Hepatocyte (in vitro differentiated cells): ENCODE measurements around the gene SDK1. TPM values are rescaled to one million over a fixed set of nuclear protein-coding genes. Genes with fewer than 3 reads are reported as not detected.

Source experiments
- DNase-seq: peaks from one replicate; pipeline ENCODE4 v3.0.0-alpha.2; 2016; ENCODE audit warnings: low spot score
- H2AFZ ChIP-seq: fragments of 200-600 bp; sonication (generic); 2 replicates; pipeline ENCODE4 v1.6.0; 2016; ENCODE audit warnings: antibody characterized with exemption, mild to moderate bottlenecking
- H3K27ac ChIP-seq: fragments of 200-600 bp; sonication (generic); 2 replicates; pipeline ENCODE4 v1.5.1; 2016; ENCODE audit warnings: mild to moderate bottlenecking
- H3K27me3 ChIP-seq: fragments of 200-600 bp; sonication (generic); 2 replicates; pipeline ENCODE4 v1.6.1; 2016
- H3K36me3 ChIP-seq: fragments of 200-600 bp; sonication (generic); replicated peaks from 2 replicates; pipeline ENCODE4 v1.5.1; 2016; ENCODE audit warnings: low read depth; ENCODE audit not compliant: insufficient read depth
- H3K4me1 ChIP-seq: fragments of 200-600 bp; sonication (generic); 2 replicates; pipeline ENCODE4 v1.5.1; 2016; ENCODE audit warnings: mild to moderate bottlenecking, moderate library complexity; ENCODE audit not compliant: insufficient read depth
- H3K4me2 ChIP-seq: fragments of 200-600 bp; sonication (generic); 2 replicates; pipeline ENCODE4 v1.6.0; 2016
- H3K4me3 ChIP-seq: fragments of 200-600 bp; sonication (generic); 2 replicates; pipeline ENCODE4 v1.5.1; 2016; ENCODE audit warnings: mild to moderate bottlenecking
- H3K79me2 ChIP-seq: fragments of 200-600 bp; sonication (generic); 2 replicates; pipeline ENCODE4 v1.6.0; 2017; ENCODE audit warnings: mild to moderate bottlenecking
- H3K9me2 ChIP-seq: fragments of 200-600 bp; sonication (generic); replicated peaks from 2 replicates; pipeline ENCODE4 v1.6.0; 2017; ENCODE audit warnings: mild to moderate bottlenecking; ENCODE audit not compliant: insufficient read depth
- H3K9me3 ChIP-seq: fragments of 200-600 bp; sonication (generic); 2 replicates; pipeline ENCODE4 v1.5.1; 2016; ENCODE audit warnings: low read depth, mild to moderate bottlenecking
- H4K20me1 ChIP-seq: fragments of 200-600 bp; sonication (generic); 2 replicates; pipeline ENCODE4 v1.6.0; 2016; ENCODE audit warnings: mild to moderate bottlenecking; ENCODE audit not compliant: insufficient read depth, poor library complexity, severe bottlenecking
- EZH2 ChIP-seq: fragments of 200-600 bp; sonication (generic); IDR thresholded peaks from 2 replicates; pipeline ENCODE4 v1.6.1; 2016; ENCODE audit warnings: antibody characterized with exemption, mild to moderate bottlenecking, borderline replicate concordance
- EZH2phosphoT487 ChIP-seq: fragments of 200-600 bp; sonication (generic); IDR thresholded peaks from one replicate; pipeline ENCODE4 v1.6.1; 2018; ENCODE audit warnings: antibody characterized with exemption, mild to moderate bottlenecking, low read depth, moderate library complexity; ENCODE audit not compliant: unreplicated experiment, severe bottlenecking
- WGBS: methylation state at CpG from one replicate; pipeline ENCODE4 v1.1.6; 2016; ENCODE audit warnings: low lambda C conversion rate; ENCODE audit errors: missing lambda C conversion rate; 5-methylcytosine and 5-hydroxymethylcytosine counted together
- polyA plus RNA-seq: library from polyadenylated mRNA; unstranded; fragments of >200 nt; fragmentation: Nextera tagmentation; extraction: Ambion mirVana; gene quantifications from 2 replicates; pipeline ENCODE4 v1.2.1, GENCODE V29; 2016
- total RNA-seq: library from RNA; depleted of rRNA; stranded (reverse); fragments of >200 nt; gene quantifications from 2 replicates; pipeline ENCODE4 v1.2.3, GENCODE V29; 2014
- TF ChIP-seq, protein P1 (sequence below): fragments of 200-600 bp; sonication (generic); IDR thresholded peaks from 2 replicates; pipeline ENCODE4 v1.5.1; 2016; ENCODE audit warnings: antibody characterized with exemption, mild to moderate bottlenecking; ENCODE audit not compliant: poor library complexity

Gene SDK1
- total and polyA plus RNA-seq, 2 experiments from 2014 or later: 4.3 to 10.0 TPM

- H3K4me2 ChIP-seq: no peak overlapping the region
- 64% methylated on average over 6 of the region's 6 CpGs for WGBS
- H3K79me2 ChIP-seq: no peaks in the 10 kb centered on the region
- no peaks in the 10 kb centered on the region for H3K27me3 ChIP-seq
- H3K4me3 ChIP-seq: no peak overlapping the region
- H4K20me1 ChIP-seq: no peaks in the 10 kb centered on the region
- no peak for DNase-seq
- H3K4me1 ChIP-seq: no peaks in the 10 kb centered on the region
- H3K9me2 ChIP-seq: no peaks in the 10 kb centered on the region
- TF ChIP-seq, protein P1, sequence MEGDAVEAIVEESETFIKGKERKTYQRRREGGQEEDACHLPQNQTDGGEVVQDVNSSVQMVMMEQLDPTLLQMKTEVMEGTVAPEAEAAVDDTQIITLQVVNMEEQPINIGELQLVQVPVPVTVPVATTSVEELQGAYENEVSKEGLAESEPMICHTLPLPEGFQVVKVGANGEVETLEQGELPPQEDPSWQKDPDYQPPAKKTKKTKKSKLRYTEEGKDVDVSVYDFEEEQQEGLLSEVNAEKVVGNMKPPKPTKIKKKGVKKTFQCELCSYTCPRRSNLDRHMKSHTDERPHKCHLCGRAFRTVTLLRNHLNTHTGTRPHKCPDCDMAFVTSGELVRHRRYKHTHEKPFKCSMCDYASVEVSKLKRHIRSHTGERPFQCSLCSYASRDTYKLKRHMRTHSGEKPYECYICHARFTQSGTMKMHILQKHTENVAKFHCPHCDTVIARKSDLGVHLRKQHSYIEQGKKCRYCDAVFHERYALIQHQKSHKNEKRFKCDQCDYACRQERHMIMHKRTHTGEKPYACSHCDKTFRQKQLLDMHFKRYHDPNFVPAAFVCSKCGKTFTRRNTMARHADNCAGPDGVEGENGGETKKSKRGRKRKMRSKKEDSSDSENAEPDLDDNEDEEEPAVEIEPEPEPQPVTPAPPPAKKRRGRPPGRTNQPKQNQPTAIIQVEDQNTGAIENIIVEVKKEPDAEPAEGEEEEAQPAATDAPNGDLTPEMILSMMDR: no peak
- no peak for TF ChIP-seq EZH2
- no peaks in the 10 kb centered on the region for H3K9me3 ChIP-seq
- no peak overlapping the region for H3K27ac ChIP-seq
- H3K36me3 ChIP-seq: no peaks in the 10 kb centered on the region
- H2AFZ ChIP-seq: no peak overlapping the region
Measured at GRCh38 chr7:3847336-3847735, 546.3 kb downstream of the SDK1 start.

DNA sequence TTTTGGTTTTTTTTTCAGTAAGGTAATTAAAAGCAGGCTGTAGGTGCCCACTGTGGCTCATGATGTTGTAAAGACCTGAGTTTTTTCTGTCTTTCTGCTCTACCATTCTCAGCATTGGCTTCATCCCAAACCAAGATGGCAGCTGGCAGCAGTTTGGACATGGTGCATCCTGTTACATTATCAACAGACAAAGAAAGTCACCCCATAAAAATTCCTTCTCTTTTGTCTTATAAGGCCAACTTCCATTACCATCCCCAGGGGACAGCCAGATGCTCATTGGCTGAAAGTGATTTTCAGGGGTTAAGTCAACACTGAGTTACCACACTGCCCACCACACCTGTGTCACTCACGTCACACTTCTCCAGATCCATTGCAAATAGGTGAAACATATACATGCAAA is 558.4 kb downstream of the SDK1 start:
- Histone ChIP-seq H3K27me3 (no peaks in the 10 kb centered on the region), H4K20me1 (no peaks in the 10 kb centered on the region), H3K79me2 (no peaks in the 10 kb centered on the region), H3K4me3 (no peak overlapping the region), H3K27ac (no peak overlapping the region), H2AFZ (no peak overlapping the region), H3K4me1 (no peaks in the 10 kb centered on the region), H3K36me3 (no peaks in the 10 kb centered on the region), H3K9me2 (no peaks in the 10 kb centered on the region), H3K9me3 (no peaks in the 10 kb centered on the region), H3K4me2 (no peak overlapping the region)
- TF ChIP-seq, protein P1: no peak
- TF ChIP-seq EZH2phosphoT487 (no peak), EZH2 (no peak)
- 81% methylated on average over 1 of the region's 1 CpG for WGBS
- no peak for DNase-seq

DNA sequence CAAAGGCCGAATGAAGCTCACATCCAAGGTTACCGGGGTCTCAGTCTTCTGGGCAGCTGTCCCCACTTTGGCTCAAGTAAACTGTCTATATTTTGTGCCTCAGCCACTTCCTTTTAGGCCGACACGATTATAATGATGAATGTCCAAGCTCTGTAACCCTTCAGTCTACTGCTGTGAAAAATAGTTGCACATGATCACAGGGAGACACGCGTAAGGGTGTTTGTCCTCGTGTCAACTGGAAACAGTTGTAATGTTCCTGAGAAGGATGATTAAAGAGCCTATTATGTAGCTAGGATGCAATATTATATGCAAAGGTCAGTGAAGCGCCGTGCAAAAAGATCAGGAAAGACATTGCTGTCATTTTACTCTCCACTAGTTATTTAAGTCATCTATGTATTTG is 559.9 kb downstream of the SDK1 start:
- H3K27ac ChIP-seq: no peak overlapping the region
- 84% methylated on average over 9 of the region's 9 CpGs for WGBS
- no peaks in the 10 kb centered on the region for H3K79me2 ChIP-seq
- H2AFZ ChIP-seq: no peak overlapping the region
- no peaks in the 10 kb centered on the region for H3K27me3 ChIP-seq
- TF ChIP-seq, protein P1: no peak
- TF ChIP-seq EZH2 (no peak), EZH2phosphoT487 (no peak)
- no peak for DNase-seq
- no peaks in the 10 kb centered on the region for H3K9me2 ChIP-seq
- H3K4me1 ChIP-seq: no peaks in the 10 kb centered on the region
- H3K9me3 ChIP-seq: no peaks in the 10 kb centered on the region
- H3K36me3 ChIP-seq: no peaks in the 10 kb centered on the region
- no peaks in the 10 kb centered on the region for H4K20me1 ChIP-seq
- no peak overlapping the region for H3K4me2 ChIP-seq
- no peak overlapping the region for H3K4me3 ChIP-seq

GRCh38 chr7:3861386-3861785 is 560.3 kb downstream of the SDK1 start:
- Histone ChIP-seq H3K9me2 (no peaks in the 10 kb centered on the region), H3K27me3 (no peaks in the 10 kb centered on the region), H3K4me1 (no peaks in the 10 kb centered on the region), H4K20me1 (no peaks in the 10 kb centered on the region), H3K4me3 (no peak overlapping the region), H3K9me3 (no peaks in the 10 kb centered on the region), H3K36me3 (no peaks in the 10 kb centered on the region), H2AFZ (no peak overlapping the region), H3K79me2 (no peaks in the 10 kb centered on the region), H3K27ac (no peak overlapping the region), H3K4me2 (no peak overlapping the region)
- DNase-seq: no peak
- TF ChIP-seq EZH2 (no peak), EZH2phosphoT487 (no peak)
- TF ChIP-seq, protein P1: no peak
- 0% methylated on average over 1 of the region's 1 CpG for WGBS
